ENCODE measurements around the gene EGFL7. TPM values are rescaled to one million over a fixed set of nuclear protein-coding genes. Genes with fewer than 3 reads are reported as not detected.
A peak's percentile ranks its signal among the peaks of the same experiment; 100 is the strongest.

The EGFL7 gene
- total RNA-seq, 2 donors from 2014 or later, result 31.5 to 34.0 TPM

GRCh38 chr9:136695955-136696354, 33.2 kb downstream of the EGFL7 start:
- Histone ChIP-seq H3K27me3 (ENCODE audit: control insufficient read depth, insufficient read depth, low read length, poor library complexity, severe bottlenecking) (peaks cover 2% of the 10 kb centered on the region), H3K36me3 (ENCODE audit: control insufficient read depth, insufficient read depth, low read length) (no peaks in the 10 kb centered on the region), H3K27ac (ENCODE audit: low read depth, low read length) (no peak overlapping the region), H3K4me3 (ENCODE audit: low read length) (no peak overlapping the region), H3K9me3 (ENCODE audit: control insufficient read depth, low read length) (no peaks in the 10 kb centered on the region), H3K4me1 (ENCODE audit: control insufficient read depth, insufficient read depth, low read length) (no peaks in the 10 kb centered on the region), H3K9ac (ENCODE audit: extremely low read depth, low read length, poor library complexity, severe bottlenecking) (no peak overlapping the region)
- H3K36me3 Mint-ChIP-seq (ENCODE audit: low read depth), result no peaks in the 10 kb centered on the region
- no peak for TF ChIP-seq CTCF (conservative IDR thresholded peaks at IDR 0.05)
- DNase-seq, result no peak
- H3K27me3 Mint-ChIP-seq (ENCODE audit: insufficient read depth), result no peaks in the 10 kb centered on the region
- no peak overlapping the region for H3K27ac Mint-ChIP-seq
- no peak overlapping the region for H3K4me3 Mint-ChIP-seq
- H3K9me3 Mint-ChIP-seq, result no peaks in the 10 kb centered on the region
- WGBS, 2 experiments (ENCODE audit: insufficient coverage in 1 of 2, insufficient read length in 1 of 2), result 89 to 90% methylated on average over 14 to 23 of the region's 23 CpGs
- peaks cover 9% of the 10 kb centered on the region for H3K4me1 Mint-ChIP-seq

- no peaks in the 10 kb centered on the region for H3K36me3 Mint-ChIP-seq (ENCODE audit: low read depth)
- no peak overlapping the region for H3K4me3 Mint-ChIP-seq
- H3K36me3 ChIP-seq (ENCODE audit: control insufficient read depth, insufficient read depth, low read length), result no peaks in the 10 kb centered on the region
- no peaks in the 10 kb centered on the region for H3K9me3 ChIP-seq (ENCODE audit: control insufficient read depth, low read length)
- peaks cover 6% of the 10 kb centered on the region for H3K27me3 ChIP-seq (ENCODE audit: control insufficient read depth, insufficient read depth, low read length, poor library complexity, severe bottlenecking)
- no peak overlapping the region for H3K4me3 ChIP-seq (ENCODE audit: low read length)
- 90 to 100% methylated on average over 4 to 8 of the region's 9 CpGs for WGBS, 2 experiments (ENCODE audit: insufficient coverage in 1 of 2, insufficient read length in 1 of 2)
- no peaks in the 10 kb centered on the region for H3K27me3 Mint-ChIP-seq (ENCODE audit: insufficient read depth)
- H3K9ac ChIP-seq (ENCODE audit: extremely low read depth, low read length, poor library complexity, severe bottlenecking), result no peak overlapping the region
- no peak for TF ChIP-seq CTCF (conservative IDR thresholded peaks at IDR 0.05)
- peaks cover 9% of the 10 kb centered on the region for H3K4me1 Mint-ChIP-seq
- no peak overlapping the region for H3K27ac Mint-ChIP-seq
- H3K4me1 ChIP-seq (ENCODE audit: control insufficient read depth, insufficient read depth, low read length), result no peaks in the 10 kb centered on the region
- DNase-seq, result no peak
- H3K27ac ChIP-seq (ENCODE audit: low read depth, low read length), result no peak overlapping the region
- no peaks in the 10 kb centered on the region for H3K9me3 Mint-ChIP-seq
Measured at GRCh38 chr9:136696502-136696901, 33.8 kb downstream of the EGFL7 start.

- no peaks in the 10 kb centered on the region for H3K9me3 Mint-ChIP-seq
- peaks cover 9% of the 10 kb centered on the region for H3K4me1 Mint-ChIP-seq
- peak overlapping the region; percentile 23 for H3K27ac Mint-ChIP-seq
- TF ChIP-seq CTCF (conservative IDR thresholded peaks at IDR 0.05), result no peak
- H3K27ac ChIP-seq (ENCODE audit: low read depth, low read length), result no peak overlapping the region
- H3K4me3 ChIP-seq (ENCODE audit: low read length), result no peak overlapping the region
- no peaks in the 10 kb centered on the region for H3K36me3 ChIP-seq (ENCODE audit: control insufficient read depth, insufficient read depth, low read length)
- H3K36me3 Mint-ChIP-seq (ENCODE audit: low read depth), result no peaks in the 10 kb centered on the region
- H3K27me3 ChIP-seq (ENCODE audit: control insufficient read depth, insufficient read depth, low read length, poor library complexity, severe bottlenecking), result peaks cover 6% of the 10 kb centered on the region
- no peaks in the 10 kb centered on the region for H3K4me1 ChIP-seq (ENCODE audit: control insufficient read depth, insufficient read depth, low read length)
- 90 to 91% methylated on average over 15 to 23 of the region's 23 CpGs for WGBS, 2 experiments (ENCODE audit: insufficient coverage in 1 of 2, insufficient read length in 1 of 2)
- no peak overlapping the region for H3K4me3 Mint-ChIP-seq
- H3K9me3 ChIP-seq (ENCODE audit: control insufficient read depth, low read length), result no peaks in the 10 kb centered on the region
- H3K27me3 Mint-ChIP-seq (ENCODE audit: insufficient read depth), result no peaks in the 10 kb centered on the region
- DNase-seq, result no peak
- no peak overlapping the region for H3K9ac ChIP-seq (ENCODE audit: extremely low read depth, low read length, poor library complexity, severe bottlenecking)
Measured at GRCh38 chr9:136697146-136697820, 34.6 kb downstream of the EGFL7 start.
